Measurements from ENCODE around the gene HBS1L.

DNA sequence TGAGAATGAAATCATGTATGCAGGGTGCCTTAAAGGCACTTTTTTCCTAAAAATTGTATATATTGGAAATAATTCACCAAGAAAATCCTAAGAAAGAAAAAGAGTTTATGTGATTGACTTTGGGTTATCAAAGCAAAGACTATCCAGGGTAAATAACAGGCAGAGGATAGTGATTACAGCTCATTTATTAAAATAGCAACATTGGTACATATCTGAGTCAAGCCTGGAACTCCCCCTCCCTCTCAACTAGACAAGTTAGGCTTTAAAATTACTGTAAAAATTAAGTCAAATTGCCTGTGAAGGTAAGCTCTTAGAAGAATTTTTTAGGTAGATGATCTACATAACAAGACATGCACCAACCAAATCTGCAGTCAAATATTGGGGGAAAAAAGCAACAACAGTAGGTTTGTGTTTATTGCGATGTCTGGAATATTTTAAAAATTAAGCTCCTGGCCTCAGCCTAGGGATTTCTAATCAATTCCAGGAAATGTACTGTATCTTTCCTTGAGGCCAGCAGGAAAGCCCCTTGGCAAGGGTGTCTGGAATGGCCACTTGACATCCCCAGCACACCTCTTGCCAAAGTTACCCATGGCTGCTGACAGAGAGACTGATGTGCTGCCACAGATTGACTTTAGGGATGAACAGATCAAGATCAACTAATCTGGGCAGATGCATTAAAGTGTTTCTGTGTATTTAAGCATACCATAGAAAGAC lies 31.2 kb upstream of the HBS1L start:
- TF ChIP-seq, protein P1, sequence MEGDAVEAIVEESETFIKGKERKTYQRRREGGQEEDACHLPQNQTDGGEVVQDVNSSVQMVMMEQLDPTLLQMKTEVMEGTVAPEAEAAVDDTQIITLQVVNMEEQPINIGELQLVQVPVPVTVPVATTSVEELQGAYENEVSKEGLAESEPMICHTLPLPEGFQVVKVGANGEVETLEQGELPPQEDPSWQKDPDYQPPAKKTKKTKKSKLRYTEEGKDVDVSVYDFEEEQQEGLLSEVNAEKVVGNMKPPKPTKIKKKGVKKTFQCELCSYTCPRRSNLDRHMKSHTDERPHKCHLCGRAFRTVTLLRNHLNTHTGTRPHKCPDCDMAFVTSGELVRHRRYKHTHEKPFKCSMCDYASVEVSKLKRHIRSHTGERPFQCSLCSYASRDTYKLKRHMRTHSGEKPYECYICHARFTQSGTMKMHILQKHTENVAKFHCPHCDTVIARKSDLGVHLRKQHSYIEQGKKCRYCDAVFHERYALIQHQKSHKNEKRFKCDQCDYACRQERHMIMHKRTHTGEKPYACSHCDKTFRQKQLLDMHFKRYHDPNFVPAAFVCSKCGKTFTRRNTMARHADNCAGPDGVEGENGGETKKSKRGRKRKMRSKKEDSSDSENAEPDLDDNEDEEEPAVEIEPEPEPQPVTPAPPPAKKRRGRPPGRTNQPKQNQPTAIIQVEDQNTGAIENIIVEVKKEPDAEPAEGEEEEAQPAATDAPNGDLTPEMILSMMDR (IDR thresholded peaks at IDR 0.05; ENCODE audit: poor library complexity) = no peak
- TF ChIP-seq EZH2phosphoT487 (IDR thresholded peaks at IDR 0.05; ENCODE audit: low read depth, severe bottlenecking, unreplicated experiment) (no peak), EZH2 (IDR thresholded peaks at IDR 0.05; ENCODE audit: borderline replicate concordance) (no peak)

All from hepatocyte (in vitro differentiated cells).